K562 (cell line): ENCODE results near the gene RALGPS1. TPM values are rescaled to one million over a fixed set of nuclear protein-coding genes. Genes with fewer than 3 reads are reported as not detected.
A peak's percentile ranks its signal among the peaks of the same experiment; 100 is the strongest.

Source experiments
- ATAC-seq: fragments of 200-7000 bp; cut with Tn5 transposase; 3 replicates; pipeline ENCODE4 v1.9.1; 2020; ENCODE audit warnings: moderate library complexity
- BruUV-seq: library from RNA; stranded (reverse); fragments of 400-500 nt; replicated peaks from 2 replicates; lab custom pipeline; 2021; lab: Mats Ljungman, UMichigan
- CTCF ChIA-PET: fragments of 300-600 bp; formaldehyde crosslinking; extraction: SDS; loops from one replicate; lab custom pipeline; 2021; ENCODE audit warnings: low intra/inter-chr PET ratio; lab: Yijun Ruan, JAX
- POLR2A ChIA-PET: fragments of 300-600, 350-650 bp; sonication (Branson Sonifier 250); formaldehyde crosslinking; extraction: SDS; loops from one replicate; lab custom pipeline; 2021; ENCODE audit warnings: antibody characterized with exemption, inconsistent platforms; lab: Yijun Ruan, JAX
- DNase-seq, 4 experiments: peaks; one replicate each; pipeline versions ENCODE4 v3.0.0 to v3.0.0-alpha.2; 2011 to 2018; ENCODE audit warnings: low spot score in 3 of 4, mixed read lengths in 3 of 4; ENCODE audit errors: extremely low read depth in 1 of 4
- FAIRE-seq: peaks from 2 replicates; lab custom pipeline; 2011; peaks lifted over from hg19 to GRCh38; lab: Jason Lieb, UNC
- H2AFZ ChIP-seq: 2 replicates; pipeline ENCODE4 v1.6.0; 2011; ENCODE audit warnings: low read depth, low read length, control low read depth, inconsistent platforms
- H3K27ac ChIP-seq: fragments of 200-600 bp; 3 replicates; pipeline ENCODE4 v1.8.0; 2011; ENCODE audit warnings: low read depth, mild to moderate bottlenecking, control low read depth, inconsistent platforms, low read length, moderate library complexity, mixed read lengths; ENCODE audit errors: extremely low read depth
- H3K27me3 ChIP-seq, 2 experiments: fragments of 300-600 bp in 1 of 2; 2 replicates in 1 of 2; 3 replicates in 1 of 2; pipeline versions ENCODE4 v1.6.0 to v1.8.0; 2011; ENCODE audit warnings: inconsistent platforms in 2 of 2, low read length in 2 of 2, mild to moderate bottlenecking in 1 of 2, mixed read lengths in 1 of 2, moderate library complexity in 1 of 2; ENCODE audit not compliant: control insufficient read depth in 2 of 2, insufficient read depth in 2 of 2
- H3K36me3 ChIP-seq: fragments of 300-600 bp; 3 replicates; pipeline ENCODE4 v1.8.0; 2011; ENCODE audit warnings: mild to moderate bottlenecking, low read length, inconsistent platforms; ENCODE audit not compliant: control insufficient read depth, insufficient read depth
- H3K4me1 ChIP-seq, 2 experiments: fragments of 200-600 bp in 1 of 2; replicated peaks in 1 of 2; 2 replicates in 1 of 2; 3 replicates in 1 of 2; pipeline versions ENCODE4 v1.5.1 to v1.8.0; 2011; ENCODE audit warnings: inconsistent platforms in 2 of 2, low read length in 2 of 2, mild to moderate bottlenecking in 1 of 2, mixed read lengths in 1 of 2, moderate library complexity in 1 of 2; ENCODE audit not compliant: control insufficient read depth in 2 of 2, insufficient read depth in 2 of 2
- H3K4me2 ChIP-seq: 2 replicates; pipeline ENCODE4 v1.6.1; 2011; ENCODE audit warnings: low read length, control low read depth, inconsistent platforms, mixed read lengths; ENCODE audit not compliant: insufficient read depth
- H3K4me3 ChIP-seq: fragments of 200-600 bp; sonication (generic), shearing (Covaris generic); 2 replicates; pipeline ENCODE4 v1.5.1; 2016; ENCODE audit warnings: control low read depth, inconsistent platforms
- H3K79me2 ChIP-seq: fragments of 200-600 bp; 3 replicates; pipeline ENCODE4 v1.8.0; 2011; ENCODE audit warnings: low read length, inconsistent platforms; ENCODE audit not compliant: control insufficient read depth, insufficient read depth
- H3K9ac ChIP-seq, 2 experiments: 2 replicates each; pipeline versions ENCODE4 v1.6.0 to v1.6.1; 2011; ENCODE audit warnings: low read depth in 2 of 2, low read length in 2 of 2, control low read depth in 1 of 2, inconsistent platforms in 1 of 2, mild to moderate bottlenecking in 1 of 2, mixed read lengths in 1 of 2; ENCODE audit not compliant: insufficient read depth in 1 of 2
- H3K9me1 ChIP-seq: one replicate; pipeline ENCODE4 v1.6.0; 2011; ENCODE audit warnings: inconsistent platforms, mild to moderate bottlenecking, low read length, moderate library complexity; ENCODE audit not compliant: control insufficient read depth, insufficient read depth
- H3K9me3 ChIP-seq: replicated peaks from 2 replicates; pipeline ENCODE4 v1.5.1; 2011; ENCODE audit warnings: low read depth, low read length, inconsistent platforms; ENCODE audit not compliant: control insufficient read depth, insufficient read depth
- H4K20me1 ChIP-seq: replicated peaks from 2 replicates; pipeline ENCODE4 v1.6.1; 2011; ENCODE audit warnings: low read length, inconsistent platforms, mixed read lengths; ENCODE audit not compliant: control insufficient read depth, insufficient read depth
- ARID1B ChIP-seq: fragments of 450-650 bp; IDR thresholded peaks from 2 replicates; pipeline ENCODE4 v1.6.1; 2016; ENCODE audit warnings: antibody characterized with exemption, mild to moderate bottlenecking, inconsistent platforms
- BHLHE40 ChIP-seq: IDR thresholded peaks from 2 replicates; pipeline ENCODE4 v1.6.1; 2011; ENCODE audit warnings: low read length, improper control_type of control experiment
- CBFA2T3 ChIP-seq: fragments of 450-650 bp; IDR thresholded peaks from 2 replicates; pipeline ENCODE4 v1.6.1; 2017
- CBFB ChIP-seq: sonication (generic); formaldehyde crosslinking; IDR thresholded peaks from 2 replicates; pipeline ENCODE4 v1.4.0; 2020; ENCODE audit warnings: mild to moderate bottlenecking, missing genetic modification reagents
- CHD4 ChIP-seq: fragments of 200-600 bp; sonication (generic); IDR thresholded peaks from 3 replicates; pipeline ENCODE4 v1.6.1; 2012; ENCODE audit warnings: low read depth, mild to moderate bottlenecking, mixed read lengths, low read length, inconsistent platforms; ENCODE audit not compliant: insufficient read depth, insufficient replicate concordance, poor library complexity, severe bottlenecking
- CTBP1 ChIP-seq: fragments of 450-650 bp; IDR thresholded peaks from 2 replicates; pipeline ENCODE4 v1.6.1; 2016; ENCODE audit warnings: borderline replicate concordance
- CXXC5 ChIP-seq: fragments of 250-450 bp; sonication (Bioruptor Pico); IDR thresholded peaks from 2 replicates; pipeline ENCODE4 v1.8.0; 2022; ENCODE audit warnings: inconsistent platforms, mild to moderate bottlenecking, moderate library complexity
- DMBX1 ChIP-seq: fragments of 250-450 bp; sonication (Bioruptor Pico); IDR thresholded peaks from 2 replicates; pipeline ENCODE4 v1.8.0; 2022; ENCODE audit warnings: inconsistent platforms, mild to moderate bottlenecking, moderate library complexity, borderline replicate concordance
- ETV5 ChIP-seq: sonication (generic); formaldehyde crosslinking; IDR thresholded peaks from 2 replicates; pipeline ENCODE4 v1.4.0; 2020; ENCODE audit warnings: low read depth, mild to moderate bottlenecking, missing genetic modification reagents
- GATA2 ChIP-seq: sonication (generic); formaldehyde crosslinking; IDR thresholded peaks from 2 replicates; pipeline ENCODE4 v1.4.0; 2020; ENCODE audit warnings: mild to moderate bottlenecking, missing genetic modification reagents
- MECOM ChIP-seq: fragments of 250-450 bp; sonication (Bioruptor Pico); IDR thresholded peaks from 2 replicates; pipeline ENCODE4 v1.8.0; 2022; ENCODE audit warnings: inconsistent platforms
- NR2C1 ChIP-seq, 2 experiments: fragments of 450-650 bp; IDR thresholded peaks; 2 replicates each; pipeline ENCODE4 v1.6.1; 2017; ENCODE audit warnings: mild to moderate bottlenecking in 2 of 2, antibody characterized with exemption in 1 of 2, inconsistent platforms in 1 of 2, missing compliant biosample characterization in 1 of 2, missing genetic modification characterization in 1 of 2
- PURB ChIP-seq: sonication (generic); formaldehyde crosslinking; IDR thresholded peaks from 2 replicates; pipeline ENCODE4 v1.9.0; 2021; ENCODE audit warnings: low read depth, mild to moderate bottlenecking, missing genetic modification reagents
- RAD21 ChIP-seq, 2 experiments: fragments of 250-450 bp in 1 of 2; fragments of 450-650 bp in 1 of 2; sonication (Bioruptor Pico) in 1 of 2; formaldehyde crosslinking in 1 of 2; IDR thresholded peaks in 1 of 2; conservative IDR thresholded peaks in 1 of 2; 2 replicates each; pipeline versions ENCODE4 v1.4.0 to v1.8.0; 2020 to 2022; ENCODE audit warnings: mild to moderate bottlenecking in 2 of 2, moderate library complexity in 1 of 2
- RFX5 ChIP-seq: IDR thresholded peaks from 2 replicates; pipeline ENCODE4 v1.6.1; 2011; ENCODE audit warnings: low read depth, mild to moderate bottlenecking, improper control_type of control experiment, low read length
- SMAD4 ChIP-seq: fragments of 250-450 bp; sonication (Bioruptor Pico); conservative IDR thresholded peaks from 2 replicates; pipeline ENCODE4 v1.8.0; 2021; ENCODE audit warnings: inconsistent platforms, mild to moderate bottlenecking, moderate library complexity
- TCF3 ChIP-seq: sonication (generic); formaldehyde crosslinking; IDR thresholded peaks from 2 replicates; pipeline ENCODE4 v1.4.0; 2020; ENCODE audit warnings: mild to moderate bottlenecking, missing genetic modification reagents
- TEAD4 ChIP-seq, 2 experiments: sonication (generic) in 1 of 2; formaldehyde crosslinking in 1 of 2; IDR thresholded peaks; 2 replicates each; pipeline versions ENCODE4 v1.6.1 to v1.8.0; 2012 to 2022; ENCODE audit warnings: borderline replicate concordance in 1 of 2, inconsistent platforms in 1 of 2, low read length in 1 of 2, mild to moderate bottlenecking in 1 of 2, missing genetic modification reagents in 1 of 2
- TRIM24 ChIP-seq, 2 experiments: fragments of 450-650 bp; IDR thresholded peaks; 2 replicates each; pipeline ENCODE4 v1.6.1; 2016
- WGBS: fragments of 100-300 bp; shearing (Covaris generic); methylation state at CpG from one replicate; pipeline ENCODE4 v1.1.6; 2016; ENCODE audit warnings: low coverage, mixed read lengths; ENCODE audit not compliant: insufficient coverage; ENCODE audit errors: missing lambda C conversion rate; 5-methylcytosine and 5-hydroxymethylcytosine counted together
- in situ Hi-C: fragments of 300-500 bp; cut with MboI; formaldehyde crosslinking; loops from 4 replicates; pipeline ENCODE4 v1.15.0; 2018; ENCODE audit warnings: inconsistent platforms, mixed read lengths
- intact Hi-C: fragments of 100-400 bp; cut with micrococcal nuclease; formaldehyde crosslinking; loops from 2 replicates; pipeline ENCODE4 v1.14.2; 2022
- polyA plus RNA-seq, 8 experiments: library from polyadenylated mRNA; depleted of rRNA in 4 of 8; stranded (reverse) in 5 of 8; unstranded in 3 of 8; fragments of >200 nt; fragmentation: Nextera tagmentation in 2 of 8; fragmentation: Illumina TruSeq in 1 of 8; extraction: Ambion mirVana in 2 of 8; extraction: Trizol in 1 of 8; gene quantifications; 2 replicates each; pipeline versions ENCODE4 v1.2.1 to v1.2.3, GENCODE V29; 2011 to 2014; ENCODE audit warnings: inconsistent platforms in 1 of 8, missing spikeins in 1 of 8
- total RNA-seq, 7 experiments: library from RNA; depleted of rRNA in 6 of 7; stranded (reverse); fragments of >200 nt in 6 of 7; fragmentation: Illumina TruSeq in 2 of 7; extraction: Trizol in 2 of 7; gene quantifications; 2 replicates each; pipeline versions ENCODE4 v1.2.1 to v1.2.3, GENCODE V29; 2011 to 2021; ENCODE audit warnings: low replicate concordance in 1 of 7
- TF ChIP-seq, protein P1 (sequence below): sonication (generic); formaldehyde crosslinking; IDR thresholded peaks from 2 replicates; pipeline ENCODE4 v1.8.0; 2022; ENCODE audit warnings: missing genetic modification reagents, mild to moderate bottlenecking, moderate library complexity, borderline replicate concordance

Gene RALGPS1
- total and polyA plus RNA-seq, 9 of the 15 experiments (the other 6 are each of a cell fraction or from before 2014, with no cell fraction given): 0.04 to 2.6 (median 1.5) TPM

DNA sequence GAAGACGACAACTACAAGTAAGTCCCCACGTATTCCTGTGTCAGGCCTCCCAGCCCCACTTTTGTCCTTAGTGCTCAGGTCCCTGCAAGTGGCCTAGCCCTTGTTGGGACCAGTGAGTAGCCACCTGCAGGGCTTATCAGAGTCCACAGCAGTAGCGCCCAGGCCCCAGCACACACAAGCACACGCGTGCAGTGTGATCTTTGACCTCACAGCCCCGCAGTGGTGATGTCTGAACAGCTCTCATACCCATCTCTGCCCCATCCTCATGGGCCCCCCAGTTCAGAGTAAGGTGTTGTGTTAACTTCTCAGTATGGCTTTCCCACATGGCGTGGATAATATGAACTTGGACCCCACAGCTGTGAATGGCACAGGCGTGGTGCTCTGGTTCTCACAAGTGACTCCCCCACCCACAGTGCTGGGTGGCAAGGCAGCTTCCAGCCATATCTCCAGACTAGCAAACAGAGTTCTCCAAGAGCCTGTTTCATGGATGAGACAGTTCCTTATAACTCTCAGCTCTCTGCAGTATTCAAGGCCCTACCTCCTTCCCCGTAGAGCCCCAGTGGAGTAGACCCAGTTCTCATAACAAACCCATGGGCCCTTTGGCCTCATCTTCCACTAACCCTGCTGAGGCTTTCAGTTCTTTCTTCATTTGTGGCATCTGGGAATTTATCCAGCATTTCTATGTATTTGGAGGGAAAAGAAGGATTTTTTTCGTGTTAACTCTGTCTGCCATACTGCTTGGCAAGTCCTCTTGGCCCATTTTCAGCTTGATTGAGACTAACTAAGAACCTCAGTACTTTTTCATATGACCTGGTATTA is 254.4 kb downstream of the RALGPS1 start:
- POLR2A ChIA-PET: interaction anchor here (0.7 to 1.5 kb wide), 3 partner anchors 10 to 16 kb away, joined by 3 read pairs; no protein-coding TSS in a partner anchor
- Histone ChIP-seq H3K36me3 (no peaks in the 10 kb centered on the region), H3K9me3 (no peaks in the 10 kb centered on the region), H3K79me2 (no peaks in the 10 kb centered on the region), H2AFZ (no peak overlapping the region), H3K4me3 (no peak overlapping the region), H3K9me1 (no peaks in the 10 kb centered on the region), H3K27ac (no peak overlapping the region), H4K20me1 (0 out of 2 replicates have a peak, but pooled peaks cover 3% of the 10 kb centered on the region), H3K4me2 (peak overlapping the region; percentile 49; the same call in 1 of the 2 replicates), H3K9ac (peak overlapping the region in 1 of 2 experiments; percentile 32; a peak in 1 of 4 replicates), H3K4me1 (peaks cover 13 to 26% of the 10 kb centered on the region in 2 experiments; a peak in 3 of 5 replicates), H3K27me3 (peaks cover 0 to 4% of the 10 kb centered on the region in 2 experiments; a peak in 1 of 5 replicates)
- intact Hi-C loops (no loop called here), in situ Hi-C loops (no loop called here)
- peak; percentile 65 to 79 (median 70) for DNase-seq
- peak; percentile 87 for FAIRE-seq
- ATAC-seq: peak; percentile 83
- WGBS: 23% methylated on average over 10 of the region's 10 CpGs
- CTCF ChIA-PET: no interaction called here
- no TSS peak for BruUV-seq
- TF ChIP-seq CBFB (CRISPR knock-in tag): peak; percentile 70; the same call in 1 of the 2 replicates
- peak; percentile 69; the same call in 1 of the 2 replicates for TF ChIP-seq ETV5 (CRISPR knock-in tag)
- TF ChIP-seq MECOM: no peak
- TF ChIP-seq BHLHE40: peak; percentile 66; the same call in 1 of the 2 replicates
- TF ChIP-seq CXXC5 (CRISPR knock-in tag): peak; percentile 66; the same call in 1 of the 2 replicates
- TF ChIP-seq GATA2 (CRISPR knock-in tag): peak; percentile 80
- TF ChIP-seq CHD4: no peak
- TF ChIP-seq, protein P1, sequence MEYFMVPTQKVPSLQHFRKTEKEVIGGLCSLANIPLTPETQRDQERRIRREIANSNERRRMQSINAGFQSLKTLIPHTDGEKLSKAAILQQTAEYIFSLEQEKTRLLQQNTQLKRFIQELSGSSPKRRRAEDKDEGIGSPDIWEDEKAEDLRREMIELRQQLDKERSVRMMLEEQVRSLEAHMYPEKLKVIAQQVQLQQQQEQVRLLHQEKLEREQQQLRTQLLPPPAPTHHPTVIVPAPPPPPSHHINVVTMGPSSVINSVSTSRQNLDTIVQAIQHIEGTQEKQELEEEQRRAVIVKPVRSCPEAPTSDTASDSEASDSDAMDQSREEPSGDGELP (CRISPR knock-in tag): peak; percentile 36; the same call in 1 of the 2 replicates
- peak; percentile 34 to 51; a peak in 2 of 4 replicates for TF ChIP-seq TRIM24 (IDR thresholded peaks at IDR 0.05)
- TF ChIP-seq NR2C1 (IDR thresholded peaks at IDR 0.05): peak; percentile 64
- TF ChIP-seq NR2C1 (tag; IDR thresholded peaks at IDR 0.05): peak; percentile 75
- TF ChIP-seq RFX5: no peak
- TF ChIP-seq DMBX1: peak; percentile 54; the same call in 1 of the 2 replicates
- TF ChIP-seq RAD21 (CRISPR knock-in tag; conservative IDR thresholded peaks at IDR 0.05 in 1 of 2, IDR thresholded peaks at IDR 0.05 in 1 of 2): no peak
- peak; percentile 58; the same call in 1 of the 2 replicates for TF ChIP-seq SMAD4
- no peak for TF ChIP-seq PURB (CRISPR knock-in tag)
- peak; percentile 80 for TF ChIP-seq TEAD4 (IDR thresholded peaks at IDR 0.05; ENCODE audit: low read length)
- no peak for TF ChIP-seq TEAD4 (CRISPR knock-in tag; IDR thresholded peaks at IDR 0.05; ENCODE audit: borderline replicate concordance)
- TF ChIP-seq TCF3: peak; percentile 95
- peak; percentile 92 for TF ChIP-seq CBFA2T3
- TF ChIP-seq ARID1B: peak; percentile 80
- peak; percentile 30; the same call in 1 of the 2 replicates for TF ChIP-seq CTBP1
